Measurements from ENCODE around the gene PRRT4.

DNA sequence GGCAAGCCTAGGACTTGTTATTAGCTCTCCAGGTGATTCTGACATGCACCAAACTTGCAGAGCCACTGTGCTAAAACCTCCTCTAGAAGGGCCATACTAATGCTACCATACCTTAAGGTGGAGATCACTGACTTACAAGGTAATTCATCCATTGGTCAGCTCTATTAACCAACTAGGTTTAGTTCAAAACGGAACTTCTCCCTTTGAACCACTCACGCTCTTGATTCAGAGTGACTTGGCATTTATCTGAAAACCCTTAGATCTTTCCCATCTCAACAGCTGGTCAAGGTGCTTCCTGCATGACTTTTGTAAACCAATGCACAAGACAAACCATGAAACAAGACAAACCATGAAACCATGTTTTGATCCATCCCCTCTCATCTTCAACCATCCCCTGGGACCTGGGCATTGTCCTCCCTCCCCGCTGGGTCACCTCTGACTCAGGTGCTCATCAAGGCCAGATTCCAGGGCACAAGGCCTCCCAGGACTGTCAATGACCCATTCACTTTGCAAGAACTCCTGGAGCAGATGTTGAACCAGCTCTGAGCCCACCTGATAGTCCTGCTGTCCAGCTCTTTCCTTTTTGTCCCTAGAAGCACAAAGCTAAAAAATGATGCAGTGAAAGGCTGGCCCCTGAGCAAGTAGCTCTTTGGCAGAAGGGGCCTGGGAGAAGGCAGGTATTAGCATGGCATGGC is 29.5 kb upstream of the PRRT4 start:
- TF ChIP-seq, protein P1, sequence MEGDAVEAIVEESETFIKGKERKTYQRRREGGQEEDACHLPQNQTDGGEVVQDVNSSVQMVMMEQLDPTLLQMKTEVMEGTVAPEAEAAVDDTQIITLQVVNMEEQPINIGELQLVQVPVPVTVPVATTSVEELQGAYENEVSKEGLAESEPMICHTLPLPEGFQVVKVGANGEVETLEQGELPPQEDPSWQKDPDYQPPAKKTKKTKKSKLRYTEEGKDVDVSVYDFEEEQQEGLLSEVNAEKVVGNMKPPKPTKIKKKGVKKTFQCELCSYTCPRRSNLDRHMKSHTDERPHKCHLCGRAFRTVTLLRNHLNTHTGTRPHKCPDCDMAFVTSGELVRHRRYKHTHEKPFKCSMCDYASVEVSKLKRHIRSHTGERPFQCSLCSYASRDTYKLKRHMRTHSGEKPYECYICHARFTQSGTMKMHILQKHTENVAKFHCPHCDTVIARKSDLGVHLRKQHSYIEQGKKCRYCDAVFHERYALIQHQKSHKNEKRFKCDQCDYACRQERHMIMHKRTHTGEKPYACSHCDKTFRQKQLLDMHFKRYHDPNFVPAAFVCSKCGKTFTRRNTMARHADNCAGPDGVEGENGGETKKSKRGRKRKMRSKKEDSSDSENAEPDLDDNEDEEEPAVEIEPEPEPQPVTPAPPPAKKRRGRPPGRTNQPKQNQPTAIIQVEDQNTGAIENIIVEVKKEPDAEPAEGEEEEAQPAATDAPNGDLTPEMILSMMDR (IDR thresholded peaks at IDR 0.05; ENCODE audit: insufficient read depth, low read length), result no peak
- no peak for TF ChIP-seq POLR2AphosphoS5 (IDR thresholded peaks at IDR 0.05; ENCODE audit: low read depth)
